K562 (cell line): Measurements from ENCODE around the gene PCYT1A. TPM values are rescaled to one million over a fixed set of nuclear protein-coding genes. Genes with fewer than 3 reads are reported as not detected.
A peak's percentile ranks its signal among the peaks of the same experiment; 100 is the strongest.

Experiments
- CBFA2T2 ChIP-seq: fragments of 450-650 bp; conservative IDR thresholded peaks from 2 replicates; pipeline ENCODE4 v1.6.1; 2017; ENCODE audit warnings: mild to moderate bottlenecking
- CBFA2T3 ChIP-seq: fragments of 450-650 bp; IDR thresholded peaks from 2 replicates; pipeline ENCODE4 v1.6.1; 2017
- CEBPB ChIP-seq: fragments of 450-650 bp; IDR thresholded peaks from 2 replicates; pipeline ENCODE4 v1.6.1; 2016; ENCODE audit warnings: missing genetic modification characterization, missing compliant biosample characterization
- CREM ChIP-seq: IDR thresholded peaks from 2 replicates; pipeline ENCODE4 v1.6.1; 2014; ENCODE audit warnings: antibody characterized with exemption, low read depth
- HNRNPH1 ChIP-seq: fragments of 200-400 bp; formaldehyde crosslinking; optimal IDR thresholded peaks from 2 replicates; pipeline ENCODE3; 2017; ENCODE audit warnings: low read depth, mild to moderate bottlenecking, low read length, moderate library complexity
- JUND ChIP-seq, 2 experiments: IDR thresholded peaks; 2 replicates in 1 of 2; 3 replicates in 1 of 2; pipeline ENCODE4 v1.6.1; 2011; ENCODE audit warnings: borderline replicate concordance in 2 of 2, low read depth in 2 of 2, low read length in 2 of 2, improper control_type of control experiment in 1 of 2, missing biosample characterization in 1 of 2, missing genetic modification characterization in 1 of 2, missing genetic modification reagents in 1 of 2
- NR2C1 ChIP-seq, 2 experiments: fragments of 450-650 bp; IDR thresholded peaks; 2 replicates each; pipeline ENCODE4 v1.6.1; 2017; ENCODE audit warnings: mild to moderate bottlenecking in 2 of 2, antibody characterized with exemption in 1 of 2, inconsistent platforms in 1 of 2, missing compliant biosample characterization in 1 of 2, missing genetic modification characterization in 1 of 2
- POLR2G ChIP-seq: fragments of 200-400 bp; formaldehyde crosslinking; IDR thresholded peaks from 2 replicates; pipeline ENCODE4 v1.6.1; 2017; ENCODE audit warnings: low read depth, mild to moderate bottlenecking, antibody characterized with exemption, low read length, moderate library complexity
- TEAD1 ChIP-seq, 2 experiments: fragments of 450-650 bp in 1 of 2; sonication (generic) in 1 of 2; formaldehyde crosslinking; IDR thresholded peaks; 2 replicates each; pipeline versions ENCODE4 v1.4.0 to v1.8.0; 2020 to 2022; ENCODE audit warnings: mild to moderate bottlenecking in 2 of 2, missing genetic modification reagents in 1 of 2
- TRIM24 ChIP-seq, 2 experiments: fragments of 450-650 bp; IDR thresholded peaks; 2 replicates each; pipeline ENCODE4 v1.6.1; 2016
- ZKSCAN8 ChIP-seq: fragments of 200-800 bp; sonication (Bioruptor generic); IDR thresholded peaks from 2 replicates; pipeline ENCODE4 v1.6.1; 2016; ENCODE audit warnings: missing genetic modification characterization, missing compliant biosample characterization
- ZNF384 ChIP-seq: IDR thresholded peaks from 2 replicates; pipeline ENCODE4 v1.6.1; 2012; ENCODE audit warnings: low read depth, low read length, improper control_type of control experiment
- polyA plus RNA-seq, 8 experiments: library from polyadenylated mRNA; depleted of rRNA in 4 of 8; stranded (reverse) in 5 of 8; unstranded in 3 of 8; fragments of >200 nt; fragmentation: Nextera tagmentation in 2 of 8; fragmentation: Illumina TruSeq in 1 of 8; extraction: Ambion mirVana in 2 of 8; extraction: Trizol in 1 of 8; gene quantifications; 2 replicates each; pipeline versions ENCODE4 v1.2.1 to v1.2.3, GENCODE V29; 2011 to 2014; ENCODE audit warnings: inconsistent platforms in 1 of 8, missing spikeins in 1 of 8
- total RNA-seq, 7 experiments: library from RNA; depleted of rRNA in 6 of 7; stranded (reverse); fragments of >200 nt in 6 of 7; fragmentation: Illumina TruSeq in 2 of 7; extraction: Trizol in 2 of 7; gene quantifications; 2 replicates each; pipeline versions ENCODE4 v1.2.1 to v1.2.3, GENCODE V29; 2011 to 2021; ENCODE audit warnings: low replicate concordance in 1 of 7
- TF ChIP-seq, protein P1 (sequence below): fragments of 450-650 bp; IDR thresholded peaks from 2 replicates; pipeline ENCODE4 v1.6.1; 2016; ENCODE audit warnings: antibody characterized with exemption
- TF ChIP-seq, protein P2 (sequence below): fragments of 200-800 bp; sonication (Bioruptor generic); IDR thresholded peaks from 2 replicates; pipeline ENCODE4 v1.6.1; 2017; ENCODE audit warnings: missing genetic modification characterization, missing compliant biosample characterization
- TF ChIP-seq, protein P3 (sequence below): conservative IDR thresholded peaks from 2 replicates; pipeline ENCODE4 v1.6.1; 2011; ENCODE audit warnings: low read depth, mild to moderate bottlenecking, low read length; ENCODE audit not compliant: control insufficient read depth
- TF ChIP-seq, protein P4 (sequence below), 3 experiments: fragments of 200-800 bp in 1 of 3; fragments of 250-450 bp in 1 of 3; fragments of 450-650 bp in 1 of 3; sonication (Bioruptor Pico) in 1 of 3; sonication (Bioruptor generic) in 1 of 3; formaldehyde crosslinking in 1 of 3; IDR thresholded peaks; 2 replicates each; pipeline versions ENCODE4 v1.6.1 to v1.8.0; 2016 to 2022; ENCODE audit warnings: mild to moderate bottlenecking in 2 of 3, missing genetic modification characterization in 2 of 3, missing compliant biosample characterization in 1 of 3, moderate library complexity in 1 of 3

Gene PCYT1A
- total and polyA plus RNA-seq, 9 of the 15 experiments (the other 6 are each of a cell fraction or from before 2014, with no cell fraction given): 13.4 to 62.8 (median 49.4) TPM

DNA sequence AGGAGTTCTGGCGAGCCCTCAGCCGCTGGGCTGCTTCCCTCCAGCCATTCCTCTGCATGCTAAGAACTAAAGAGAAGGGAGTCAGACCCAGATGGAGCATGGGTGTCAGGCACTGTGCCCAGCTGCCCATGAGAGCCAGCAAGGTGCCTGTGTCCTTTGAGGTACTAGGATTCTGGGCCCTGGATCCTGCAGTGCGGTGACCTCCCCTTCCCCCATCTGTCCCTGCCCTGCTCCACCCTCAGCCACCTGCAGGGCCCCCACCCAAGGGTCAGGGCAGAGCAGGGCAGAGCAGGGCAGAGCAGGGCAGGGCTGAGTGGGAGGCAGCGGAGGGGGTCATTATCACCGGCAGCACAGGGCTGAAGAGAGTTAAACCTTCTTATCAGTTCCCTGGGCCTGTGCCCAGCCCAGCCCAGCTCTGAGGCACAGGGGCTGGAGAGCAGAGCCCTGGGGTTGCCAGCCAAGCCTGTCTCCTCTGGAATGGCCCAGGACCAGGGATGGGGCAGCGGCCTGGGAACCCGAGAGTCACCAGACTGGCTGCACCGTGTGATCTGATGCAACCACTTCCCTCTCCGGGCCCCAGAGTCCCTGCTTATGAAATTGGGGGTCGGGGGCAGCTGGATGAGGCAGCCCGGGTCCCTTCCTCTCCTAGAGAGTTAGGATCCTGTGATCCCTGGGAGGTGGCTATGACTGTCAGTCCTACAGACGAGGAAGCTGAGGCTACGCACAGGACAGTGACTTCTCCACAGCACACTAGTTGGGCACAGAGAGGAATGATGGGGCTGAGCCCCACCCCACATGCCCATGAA, 93.6 kb downstream of the PCYT1A start (continued):
- TF ChIP-seq, protein P1, sequence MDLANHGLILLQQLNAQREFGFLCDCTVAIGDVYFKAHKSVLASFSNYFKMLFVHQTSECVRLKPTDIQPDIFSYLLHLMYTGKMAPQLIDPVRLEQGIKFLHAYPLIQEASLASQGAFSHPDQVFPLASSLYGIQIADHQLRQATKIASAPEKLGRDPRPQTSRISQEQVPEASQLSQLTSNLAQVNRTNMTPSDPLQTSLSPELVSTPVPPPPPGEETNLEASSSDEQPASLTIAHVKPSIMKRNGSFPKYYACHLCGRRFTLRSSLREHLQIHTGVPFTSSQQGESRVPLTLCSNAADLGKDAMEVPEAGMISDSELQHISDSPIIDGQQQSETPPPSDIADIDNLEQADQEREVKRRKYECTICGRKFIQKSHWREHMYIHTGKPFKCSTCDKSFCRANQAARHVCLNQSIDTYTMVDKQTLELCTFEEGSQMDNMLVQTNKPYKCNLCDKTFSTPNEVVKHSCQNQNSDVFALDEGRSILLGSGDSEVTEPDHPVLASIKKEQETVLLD: peak; percentile 49; the same call in 1 of the 2 replicates
- TF ChIP-seq POLR2G (peak; percentile 44; the same call in 1 of the 2 replicates), JUND (IDR thresholded peaks at IDR 0.05; ENCODE audit: borderline replicate concordance, low read depth, low read length) (peak; percentile 18; the same call in 1 of the 2 replicates), JUND (tag; IDR thresholded peaks at IDR 0.05; ENCODE audit: borderline replicate concordance, low read depth, low read length) (0 out of 3 replicates have a peak, but pooled peaks have one; percentile 9), TRIM24 (IDR thresholded peaks at IDR 0.05) (peak in 1 of 2 experiments; percentile 49; a peak in 1 of 4 replicates), HNRNPH1 (no peak), CBFA2T2 (peak; percentile 83), CEBPB (peak; percentile 35; the same call in 1 of the 2 replicates), CBFA2T3 (peak; percentile 89), CREM (0 out of 2 replicates have a peak, but pooled peaks have one; percentile 12), NR2C1 (IDR thresholded peaks at IDR 0.05) (no peak), NR2C1 (tag; IDR thresholded peaks at IDR 0.05) (peak; percentile 48; the same call in 1 of the 2 replicates), ZKSCAN8 (CRISPR knock-in tag) (no peak), TEAD1 (CRISPR knock-in tag; IDR thresholded peaks at IDR 0.05) (peak in 1 of 2 experiments; percentile 54; a peak in 1 of 4 replicates), ZNF384 (no peak)
- TF ChIP-seq, protein P2, sequence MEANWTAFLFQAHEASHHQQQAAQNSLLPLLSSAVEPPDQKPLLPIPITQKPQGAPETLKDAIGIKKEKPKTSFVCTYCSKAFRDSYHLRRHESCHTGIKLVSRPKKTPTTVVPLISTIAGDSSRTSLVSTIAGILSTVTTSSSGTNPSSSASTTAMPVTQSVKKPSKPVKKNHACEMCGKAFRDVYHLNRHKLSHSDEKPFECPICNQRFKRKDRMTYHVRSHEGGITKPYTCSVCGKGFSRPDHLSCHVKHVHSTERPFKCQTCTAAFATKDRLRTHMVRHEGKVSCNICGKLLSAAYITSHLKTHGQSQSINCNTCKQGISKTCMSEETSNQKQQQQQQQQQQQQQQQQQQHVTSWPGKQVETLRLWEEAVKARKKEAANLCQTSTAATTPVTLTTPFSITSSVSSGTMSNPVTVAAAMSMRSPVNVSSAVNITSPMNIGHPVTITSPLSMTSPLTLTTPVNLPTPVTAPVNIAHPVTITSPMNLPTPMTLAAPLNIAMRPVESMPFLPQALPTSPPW: peak; percentile 72
- TF ChIP-seq, protein P3, sequence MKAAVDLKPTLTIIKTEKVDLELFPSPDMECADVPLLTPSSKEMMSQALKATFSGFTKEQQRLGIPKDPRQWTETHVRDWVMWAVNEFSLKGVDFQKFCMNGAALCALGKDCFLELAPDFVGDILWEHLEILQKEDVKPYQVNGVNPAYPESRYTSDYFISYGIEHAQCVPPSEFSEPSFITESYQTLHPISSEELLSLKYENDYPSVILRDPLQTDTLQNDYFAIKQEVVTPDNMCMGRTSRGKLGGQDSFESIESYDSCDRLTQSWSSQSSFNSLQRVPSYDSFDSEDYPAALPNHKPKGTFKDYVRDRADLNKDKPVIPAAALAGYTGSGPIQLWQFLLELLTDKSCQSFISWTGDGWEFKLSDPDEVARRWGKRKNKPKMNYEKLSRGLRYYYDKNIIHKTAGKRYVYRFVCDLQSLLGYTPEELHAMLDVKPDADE: no peak
- TF ChIP-seq, protein P4, sequence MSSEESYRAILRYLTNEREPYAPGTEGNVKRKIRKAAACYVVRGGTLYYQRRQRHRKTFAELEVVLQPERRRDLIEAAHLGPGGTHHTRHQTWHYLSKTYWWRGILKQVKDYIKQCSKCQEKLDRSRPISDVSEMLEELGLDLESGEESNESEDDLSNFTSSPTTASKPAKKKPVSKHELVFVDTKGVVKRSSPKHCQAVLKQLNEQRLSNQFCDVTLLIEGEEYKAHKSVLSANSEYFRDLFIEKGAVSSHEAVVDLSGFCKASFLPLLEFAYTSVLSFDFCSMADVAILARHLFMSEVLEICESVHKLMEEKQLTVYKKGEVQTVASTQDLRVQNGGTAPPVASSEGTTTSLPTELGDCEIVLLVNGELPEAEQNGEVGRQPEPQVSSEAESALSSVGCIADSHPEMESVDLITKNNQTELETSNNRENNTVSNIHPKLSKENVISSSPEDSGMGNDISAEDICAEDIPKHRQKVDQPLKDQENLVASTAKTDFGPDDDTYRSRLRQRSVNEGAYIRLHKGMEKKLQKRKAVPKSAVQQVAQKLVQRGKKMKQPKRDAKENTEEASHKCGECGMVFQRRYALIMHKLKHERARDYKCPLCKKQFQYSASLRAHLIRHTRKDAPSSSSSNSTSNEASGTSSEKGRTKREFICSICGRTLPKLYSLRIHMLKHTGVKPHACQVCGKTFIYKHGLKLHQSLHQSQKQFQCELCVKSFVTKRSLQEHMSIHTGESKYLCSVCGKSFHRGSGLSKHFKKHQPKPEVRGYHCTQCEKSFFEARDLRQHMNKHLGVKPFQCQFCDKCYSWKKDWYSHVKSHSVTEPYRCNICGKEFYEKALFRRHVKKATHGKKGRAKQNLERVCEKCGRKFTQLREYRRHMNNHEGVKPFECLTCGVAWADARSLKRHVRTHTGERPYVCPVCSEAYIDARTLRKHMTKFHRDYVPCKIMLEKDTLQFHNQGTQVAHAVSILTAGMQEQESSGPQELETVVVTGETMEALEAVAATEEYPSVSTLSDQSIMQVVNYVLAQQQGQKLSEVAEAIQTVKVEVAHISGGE (CRISPR knock-in tag; IDR thresholded peaks at IDR 0.05): peak in 1 of 3 experiments; percentile 65; a peak in 2 of 6 replicates
